Activated naive CD8-positive, alpha-beta T cell treated with anti-CD3 and anti-CD28 coated beads, Interleukin-2, amount 50 U/mL, for 24 hours (primary cell): Measurements from ENCODE around the gene PDK2.

ENCODE experiments used
- ATAC-seq: fragments of 150-1000 bp; cut with Tn5 transposase; one replicate; pipeline ENCODE4 v1.10.0; 2021
- DNase-seq: peaks from one replicate; pipeline ENCODE4 v3.0.0; 2021
- H3K27ac Mint-ChIP-seq: one replicate; pipeline ENCODE4 v1.8.0; 2021; ENCODE audit warnings: mild to moderate bottlenecking, mixed read lengths
- H3K27me3 Mint-ChIP-seq: one replicate; pipeline ENCODE4 v1.8.0; 2021; ENCODE audit warnings: mixed read lengths
- H3K36me3 Mint-ChIP-seq: one replicate; pipeline ENCODE4 v1.8.0; 2021; ENCODE audit warnings: low read depth, mixed read lengths
- H3K4me1 Mint-ChIP-seq: one replicate; pipeline ENCODE4 v1.8.0; 2021; ENCODE audit warnings: mixed read lengths
- H3K4me3 Mint-ChIP-seq: one replicate; pipeline ENCODE4 v1.8.0; 2021; ENCODE audit warnings: mild to moderate bottlenecking, moderate library complexity, mixed read lengths
- H3K9me3 Mint-ChIP-seq: one replicate; pipeline ENCODE4 v1.8.0; 2021; ENCODE audit warnings: mixed read lengths

Gene PDK2

DNA sequence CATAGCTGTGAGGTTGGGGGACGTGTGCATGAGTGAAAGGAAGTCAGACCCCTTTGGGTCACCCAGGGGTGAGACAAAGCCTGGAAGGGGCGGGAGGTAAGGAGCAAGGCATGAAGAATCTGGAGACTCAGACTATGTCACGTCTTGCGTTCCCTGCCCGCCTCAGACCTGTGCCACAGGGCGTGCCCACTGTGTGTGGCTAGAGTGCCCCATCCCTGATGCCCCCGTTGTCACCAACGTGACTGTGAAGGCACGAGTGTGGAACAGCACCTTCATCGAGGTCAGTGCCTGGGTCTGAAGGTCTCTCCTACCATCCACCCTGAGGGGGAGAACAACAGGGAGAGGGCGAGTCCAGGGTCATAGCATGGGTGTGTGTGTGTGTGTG is 15.1 kb upstream of the PDK2 start:
- Mint-ChIP-seq H3K27me3 (no peaks in the 10 kb centered on the region), H3K4me3 (no peak overlapping the region), H3K9me3 (no peaks in the 10 kb centered on the region), H3K36me3 (no peaks in the 10 kb centered on the region), H3K4me1 (no peaks in the 10 kb centered on the region), H3K27ac (no peak overlapping the region)
- ATAC-seq: no peak
- no peak for DNase-seq

DNA sequence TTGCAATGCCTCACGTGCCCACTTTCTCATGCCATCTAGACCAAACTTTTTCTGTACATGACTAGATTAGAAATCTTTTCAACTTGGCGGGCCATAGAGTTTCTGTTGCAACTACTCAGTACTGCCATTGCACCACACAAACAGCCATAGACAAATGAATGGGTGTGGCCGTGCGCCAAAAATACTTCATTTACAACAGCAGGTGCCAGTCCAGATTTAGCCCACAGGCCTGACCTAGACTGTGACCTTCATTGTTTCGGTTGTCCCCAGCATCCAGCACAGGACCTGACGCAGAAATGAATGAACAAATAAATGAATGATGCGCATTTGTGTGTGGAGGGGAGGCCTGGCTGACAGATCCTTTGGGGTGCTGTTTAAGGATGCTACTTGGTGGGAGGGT is 14.3 kb upstream of the PDK2 start:
- Mint-ChIP-seq H3K27ac (no peak overlapping the region), H3K4me1 (no peaks in the 10 kb centered on the region), H3K27me3 (no peaks in the 10 kb centered on the region), H3K36me3 (no peaks in the 10 kb centered on the region), H3K4me3 (no peak overlapping the region), H3K9me3 (no peaks in the 10 kb centered on the region)
- ATAC-seq: no peak
- DNase-seq: no peak

DNA sequence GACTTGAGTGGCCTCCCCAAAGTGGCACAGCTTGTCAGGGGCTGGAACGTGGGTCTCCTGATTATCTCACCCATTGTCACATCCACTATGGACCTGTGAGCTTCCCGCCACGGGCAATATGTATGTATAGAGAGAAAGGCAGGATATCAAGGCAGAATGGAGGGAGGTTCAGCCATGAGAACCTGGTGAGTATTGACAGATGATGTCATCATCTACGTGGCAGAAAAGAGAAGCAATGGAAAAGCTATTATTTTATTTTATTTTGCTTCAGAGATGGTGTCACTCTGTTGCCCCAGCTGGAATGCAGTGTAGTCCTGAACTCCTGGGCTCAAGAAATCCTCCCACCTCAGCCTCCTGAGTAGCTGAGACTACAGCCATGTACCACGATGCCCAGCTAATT is 13.4 kb upstream of the PDK2 start:
- Mint-ChIP-seq H3K36me3 (no peaks in the 10 kb centered on the region), H3K27ac (no peak overlapping the region), H3K4me1 (no peaks in the 10 kb centered on the region), H3K9me3 (no peaks in the 10 kb centered on the region), H3K27me3 (no peaks in the 10 kb centered on the region), H3K4me3 (no peak overlapping the region)
- no peak for DNase-seq
- no peak for ATAC-seq

DNA sequence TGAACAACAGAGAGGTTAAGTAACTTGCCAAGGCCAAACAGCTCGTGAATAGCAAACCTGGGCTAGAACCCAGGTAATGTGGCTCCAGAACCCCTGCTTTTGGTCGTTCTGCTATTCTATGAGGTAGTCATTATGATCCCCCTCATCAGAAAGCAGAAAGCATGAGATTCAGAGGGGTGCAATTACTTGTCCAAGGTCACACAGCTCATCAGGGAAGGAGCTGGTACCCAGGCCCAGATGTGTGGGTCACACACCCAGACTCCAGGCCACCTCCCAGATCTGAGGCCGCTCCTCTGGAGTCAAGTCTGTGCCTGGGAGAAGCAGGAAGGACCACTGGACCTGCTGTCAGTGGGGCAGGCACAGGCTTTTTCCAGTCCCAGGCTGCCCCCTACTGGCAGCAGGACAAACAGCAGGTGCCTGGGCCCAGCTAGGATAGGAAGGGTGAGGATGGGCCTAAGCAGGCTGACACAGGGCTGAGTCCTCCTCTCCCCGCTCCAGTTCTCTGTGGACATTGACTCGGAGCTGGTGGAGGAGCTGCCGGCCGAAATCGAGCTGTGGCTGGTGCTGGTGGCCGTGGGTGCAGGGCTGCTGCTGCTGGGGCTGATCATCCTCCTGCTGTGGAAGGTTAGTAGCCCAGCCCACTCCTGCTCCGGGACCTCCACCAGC is 7.8 kb upstream of the PDK2 start:
- DNase-seq (peak; percentile 79), ATAC-seq (peak; percentile 82)
- Mint-ChIP-seq H3K9me3 (no peaks in the 10 kb centered on the region), H3K27me3 (no peaks in the 10 kb centered on the region), H3K27ac (no peak overlapping the region), H3K4me1 (no peaks in the 10 kb centered on the region), H3K4me3 (no peak overlapping the region), H3K36me3 (no peaks in the 10 kb centered on the region)

DNA sequence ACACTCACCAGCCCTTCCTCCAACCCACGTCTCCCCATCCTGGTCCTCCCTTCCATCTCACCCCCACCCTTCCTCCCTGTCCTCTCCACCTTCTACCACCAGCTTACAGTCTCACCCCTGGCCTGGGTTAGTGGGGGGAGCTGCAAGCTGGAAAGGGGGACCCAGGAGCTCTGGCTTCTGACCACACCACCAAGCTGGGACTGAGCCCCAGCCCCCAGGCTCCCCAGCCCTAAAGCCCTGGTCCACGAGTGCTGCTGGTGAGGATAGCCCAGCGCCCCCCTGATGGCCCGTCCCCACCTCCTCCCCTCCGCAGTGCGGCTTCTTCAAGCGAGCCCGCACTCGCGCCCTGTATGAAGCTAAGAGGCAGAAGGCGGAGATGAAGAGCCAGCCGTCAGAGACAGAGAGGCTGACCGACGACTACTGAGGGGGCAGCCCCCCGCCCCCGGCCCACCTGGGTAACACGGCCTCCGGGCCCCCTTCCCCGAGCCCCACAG is 7.2 kb upstream of the PDK2 start:
- H3K4me3 Mint-ChIP-seq: no peak overlapping the region
- H3K27me3 Mint-ChIP-seq: no peaks in the 10 kb centered on the region
- no peaks in the 10 kb centered on the region for H3K36me3 Mint-ChIP-seq
- ATAC-seq: no peak
- no peaks in the 10 kb centered on the region for H3K9me3 Mint-ChIP-seq
- no peak overlapping the region for H3K27ac Mint-ChIP-seq
- DNase-seq: no peak
- H3K4me1 Mint-ChIP-seq: no peaks in the 10 kb centered on the region

DNA sequence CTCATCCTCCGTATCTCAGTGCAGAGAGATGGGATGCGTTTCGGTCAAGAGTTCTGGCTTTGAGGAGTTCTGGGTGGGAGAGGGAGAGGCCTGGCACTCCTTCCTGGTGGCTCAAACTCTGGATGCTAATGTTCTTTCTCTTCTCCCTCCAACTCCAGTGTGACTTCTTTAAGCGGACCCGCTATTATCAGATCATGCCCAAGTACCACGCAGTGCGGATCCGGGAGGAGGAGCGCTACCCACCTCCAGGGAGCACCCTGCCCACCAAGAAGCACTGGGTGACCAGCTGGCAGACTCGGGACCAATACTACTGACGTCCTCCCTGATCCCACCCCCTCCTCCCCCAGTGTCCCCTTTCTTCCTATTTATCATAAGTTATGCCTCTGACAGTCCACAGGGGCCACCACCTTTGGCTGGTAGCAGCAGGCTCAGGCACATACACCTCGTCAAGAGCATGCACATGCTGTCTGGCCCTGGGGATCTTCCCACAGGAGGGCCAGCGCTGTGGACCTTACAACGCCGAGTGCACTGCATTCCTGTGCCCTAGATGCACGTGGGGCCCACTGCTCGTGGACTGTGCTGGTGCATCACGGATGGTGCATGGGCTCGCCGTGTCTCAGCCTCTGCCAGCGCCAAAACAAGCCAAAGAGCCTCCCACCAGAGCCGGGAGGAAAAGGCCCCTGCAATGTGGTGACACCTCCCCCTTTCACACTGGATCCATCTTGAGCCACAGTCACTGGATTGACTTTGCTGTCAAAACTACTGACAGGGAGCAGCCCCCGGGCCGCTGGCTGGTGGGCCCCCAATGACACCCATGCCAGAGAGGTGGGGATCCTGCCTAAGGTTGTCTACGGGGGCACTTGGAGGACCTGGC is 6.0 kb upstream of the PDK2 start:
- H3K4me3 Mint-ChIP-seq: no peak overlapping the region
- H3K36me3 Mint-ChIP-seq: no peaks in the 10 kb centered on the region
- H3K4me1 Mint-ChIP-seq: peaks cover 2% of the 10 kb centered on the region
- H3K9me3 Mint-ChIP-seq: no peaks in the 10 kb centered on the region
- no peak for ATAC-seq
- DNase-seq: no peak
- H3K27ac Mint-ChIP-seq: no peak overlapping the region
- no peaks in the 10 kb centered on the region for H3K27me3 Mint-ChIP-seq

DNA sequence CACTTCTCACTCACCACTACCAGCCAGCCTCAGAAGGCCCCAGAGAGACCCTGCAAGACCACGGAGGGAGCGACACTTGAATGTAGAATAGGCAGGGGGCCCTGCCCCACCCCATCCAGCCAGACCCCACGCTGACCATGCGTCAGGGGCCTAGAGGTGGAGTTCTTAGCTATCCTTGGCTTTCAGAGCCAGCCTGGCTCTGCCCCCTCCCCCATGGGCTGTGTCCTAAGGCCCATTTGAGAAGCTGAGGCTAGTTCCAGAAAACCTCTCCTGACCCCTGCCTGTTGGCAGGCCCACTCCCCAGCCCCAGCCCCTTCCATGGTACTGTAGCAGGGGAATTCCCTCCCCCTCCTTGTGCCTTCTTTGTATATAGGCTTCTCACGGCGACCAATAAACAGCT is 5.1 kb upstream of the PDK2 start:
- no peak for DNase-seq
- no peak for ATAC-seq
- H3K9me3 Mint-ChIP-seq: no peaks in the 10 kb centered on the region
- no peak overlapping the region for H3K4me3 Mint-ChIP-seq
- H3K27ac Mint-ChIP-seq: no peak overlapping the region
- H3K4me1 Mint-ChIP-seq: peaks cover 11% of the 10 kb centered on the region
- no peaks in the 10 kb centered on the region for H3K27me3 Mint-ChIP-seq
- no peaks in the 10 kb centered on the region for H3K36me3 Mint-ChIP-seq

DNA sequence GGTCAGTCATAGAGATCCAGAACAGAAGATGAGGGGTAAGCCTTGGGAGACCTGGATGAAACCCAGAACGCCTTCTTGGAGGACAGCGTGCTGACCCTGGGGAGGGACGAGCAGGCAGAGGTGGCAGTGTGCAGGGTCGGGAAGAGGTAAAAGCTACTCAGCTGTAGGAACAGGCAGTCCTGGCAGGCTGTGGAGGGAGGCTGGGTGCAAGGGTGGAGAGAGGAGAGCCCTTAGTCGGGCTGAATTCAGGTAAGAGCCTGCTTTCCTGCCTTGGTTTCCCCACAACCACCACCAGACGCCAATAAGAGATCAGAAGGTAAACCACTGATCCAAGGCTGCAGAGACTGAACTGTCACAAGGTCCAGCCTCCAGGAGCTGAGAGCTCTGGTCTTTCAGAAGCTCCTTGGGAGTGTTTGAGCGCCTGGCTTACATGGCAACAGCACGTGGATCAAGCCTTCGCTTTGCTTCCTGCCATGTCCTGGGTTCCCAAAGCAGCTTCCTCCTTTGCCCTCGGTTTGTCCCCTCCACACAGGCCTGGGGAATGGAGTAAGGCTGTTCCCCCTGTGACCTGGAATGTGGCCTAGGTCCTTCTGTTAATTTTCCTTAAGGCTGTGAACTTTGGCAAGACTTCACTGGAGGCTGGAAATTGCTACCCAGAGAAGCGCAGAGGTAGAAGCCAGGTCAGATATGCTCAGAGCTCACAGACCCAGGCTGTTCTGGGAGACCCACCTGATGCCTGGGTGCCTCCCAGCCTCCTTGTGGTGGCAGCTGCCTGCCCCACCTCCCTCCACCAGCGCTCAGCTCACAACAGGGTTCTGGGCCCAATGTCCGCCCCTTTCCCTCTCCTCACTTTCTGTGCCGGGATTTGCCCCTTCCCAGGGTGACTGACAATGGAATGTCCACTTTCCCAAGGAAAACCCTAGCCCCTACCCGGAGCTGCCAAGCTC is 3.9 kb upstream of the PDK2 start:
- Mint-ChIP-seq H3K36me3 (no peaks in the 10 kb centered on the region), H3K4me1 (peaks cover 22% of the 10 kb centered on the region), H3K9me3 (no peaks in the 10 kb centered on the region), H3K4me3 (no peak overlapping the region), H3K27me3 (no peaks in the 10 kb centered on the region), H3K27ac (no peak overlapping the region)
- DNase-seq (no peak), ATAC-seq (no peak)

DNA sequence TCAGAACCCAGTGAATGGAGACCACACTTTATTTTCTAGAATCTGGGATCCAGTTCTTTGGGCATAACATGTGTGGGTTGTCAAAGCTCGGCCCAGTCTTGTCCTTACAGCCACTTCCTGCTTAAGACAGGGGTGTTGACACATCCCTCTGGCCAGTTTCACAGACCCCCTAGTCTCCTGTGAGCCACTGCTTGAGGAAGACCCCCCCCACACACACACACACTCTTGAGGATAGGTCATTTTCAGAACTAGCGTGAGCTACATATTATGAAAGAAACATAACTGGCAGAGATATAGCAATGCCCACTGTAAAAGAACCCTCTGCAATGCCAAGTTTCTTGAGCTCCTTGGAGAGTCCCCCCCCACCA is 3.2 kb upstream of the PDK2 start:
- H3K4me1 Mint-ChIP-seq: peaks cover 23% of the 10 kb centered on the region
- H3K27ac Mint-ChIP-seq: no peak overlapping the region
- H3K9me3 Mint-ChIP-seq: no peaks in the 10 kb centered on the region
- H3K36me3 Mint-ChIP-seq: no peaks in the 10 kb centered on the region
- H3K27me3 Mint-ChIP-seq: no peaks in the 10 kb centered on the region
- DNase-seq (no peak), ATAC-seq (no peak)
- no peak overlapping the region for H3K4me3 Mint-ChIP-seq

DNA sequence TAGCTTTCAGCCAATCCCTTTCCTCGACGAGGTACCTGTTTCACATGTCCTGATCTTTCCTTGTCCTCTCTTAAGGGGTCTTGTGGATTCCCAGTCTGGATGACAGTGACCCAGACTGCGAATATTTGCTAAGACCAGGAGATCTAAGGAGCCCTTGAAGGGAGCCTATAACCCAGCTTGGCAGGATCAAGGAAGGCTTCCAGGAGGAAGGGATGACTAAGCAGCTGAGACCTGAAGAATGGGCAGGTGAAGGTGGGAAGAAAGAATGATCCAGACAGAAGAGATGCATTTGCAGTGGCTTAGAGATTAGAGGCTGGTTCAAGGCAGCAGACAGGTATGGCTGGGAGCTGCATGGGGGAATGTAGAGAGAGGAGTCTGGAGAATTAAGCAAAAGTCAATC is 1.9 kb upstream of the PDK2 start:
- no peak overlapping the region for H3K4me3 Mint-ChIP-seq
- peaks cover 23% of the 10 kb centered on the region for H3K4me1 Mint-ChIP-seq
- ATAC-seq (no peak), DNase-seq (no peak)
- peak overlapping the region; percentile 13 for H3K27ac Mint-ChIP-seq
- H3K36me3 Mint-ChIP-seq: no peaks in the 10 kb centered on the region
- no peaks in the 10 kb centered on the region for H3K9me3 Mint-ChIP-seq
- H3K27me3 Mint-ChIP-seq: no peaks in the 10 kb centered on the region

DNA sequence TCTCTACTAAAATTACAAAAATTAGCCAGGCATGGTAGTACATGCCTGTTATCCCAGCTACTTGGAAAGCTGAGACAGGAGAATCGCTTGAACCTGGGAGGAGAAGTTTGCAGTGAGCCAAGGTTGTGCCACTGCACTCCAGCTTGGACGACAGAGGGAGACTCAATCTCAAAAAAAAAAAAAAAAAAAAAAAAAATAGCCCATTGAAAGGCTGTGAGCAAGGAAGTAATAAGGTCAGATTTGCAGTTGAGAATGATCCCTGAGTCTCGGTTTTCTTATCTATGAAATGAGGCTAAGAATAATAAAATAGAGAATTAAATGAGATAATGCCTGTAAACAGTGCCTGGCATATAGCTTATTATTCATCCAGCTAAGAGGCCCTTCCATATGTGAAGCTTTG is 1.3 kb upstream of the PDK2 start:
- ATAC-seq: no peak
- H3K4me3 Mint-ChIP-seq: peak overlapping the region; percentile 85
- no peaks in the 10 kb centered on the region for H3K36me3 Mint-ChIP-seq
- peaks cover 23% of the 10 kb centered on the region for H3K4me1 Mint-ChIP-seq
- DNase-seq: no peak
- H3K9me3 Mint-ChIP-seq: no peaks in the 10 kb centered on the region
- H3K27me3 Mint-ChIP-seq: no peaks in the 10 kb centered on the region
- H3K27ac Mint-ChIP-seq: no peak overlapping the region

DNA sequence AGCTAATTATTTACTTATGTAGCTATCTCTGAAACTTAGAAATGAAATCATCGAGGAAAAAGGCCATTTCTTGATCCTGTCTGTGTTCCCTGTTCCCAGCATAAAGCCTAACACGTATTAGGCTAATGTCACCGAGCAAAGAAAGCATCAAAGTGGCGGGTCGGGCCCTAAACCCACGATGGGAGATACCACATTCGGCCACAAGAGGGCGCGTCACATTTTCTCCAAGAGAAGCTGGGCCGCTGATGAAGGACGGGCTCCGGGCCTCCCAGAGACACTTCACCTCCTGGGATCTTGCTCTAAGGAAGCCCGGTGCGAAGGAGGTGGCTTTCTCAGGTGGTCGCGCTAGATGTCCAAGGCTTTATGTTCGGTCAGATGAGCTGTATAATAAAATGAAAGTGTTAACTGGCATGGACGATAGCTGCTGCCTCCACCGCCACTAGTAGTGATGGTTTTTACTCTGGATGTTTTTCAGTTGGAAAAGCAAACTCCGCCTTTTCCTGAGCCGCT is 853 bp upstream of the PDK2 start:
- Mint-ChIP-seq H3K36me3 (no peaks in the 10 kb centered on the region), H3K27ac (peak overlapping the region; percentile 82), H3K9me3 (no peaks in the 10 kb centered on the region), H3K4me1 (peaks cover 23% of the 10 kb centered on the region), H3K27me3 (no peaks in the 10 kb centered on the region), H3K4me3 (peak overlapping the region; percentile 85)
- ATAC-seq: peak; percentile 39
- DNase-seq: peak; percentile 94

DNA sequence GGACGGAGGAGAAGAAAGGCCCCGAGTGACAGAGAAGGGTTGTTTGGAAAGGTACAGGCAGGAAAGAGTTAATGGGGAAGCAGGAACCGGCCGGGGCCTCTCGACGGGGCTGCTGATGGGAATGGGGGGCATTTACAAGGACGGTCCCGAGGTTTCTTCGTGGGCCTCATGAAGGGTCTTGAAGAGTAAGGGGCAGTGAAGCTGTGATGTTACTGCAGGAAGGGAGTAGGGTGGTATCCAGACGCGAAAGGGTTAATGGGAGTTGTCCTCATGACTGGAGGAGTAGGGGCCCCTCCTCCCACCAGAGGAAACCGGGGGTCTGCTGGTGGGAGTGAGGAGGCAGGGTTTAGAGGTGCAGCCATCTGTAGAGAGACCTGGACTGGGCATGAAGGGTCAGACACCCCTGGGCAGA is 481 bp downstream of the PDK2 start:
- no peak for DNase-seq
- no peak for ATAC-seq
- Mint-ChIP-seq H3K27me3 (no peaks in the 10 kb centered on the region), H3K36me3 (no peaks in the 10 kb centered on the region), H3K4me3 (peak overlapping the region; percentile 85), H3K9me3 (no peaks in the 10 kb centered on the region), H3K4me1 (peaks cover 26% of the 10 kb centered on the region), H3K27ac (peak overlapping the region; percentile 70)

DNA sequence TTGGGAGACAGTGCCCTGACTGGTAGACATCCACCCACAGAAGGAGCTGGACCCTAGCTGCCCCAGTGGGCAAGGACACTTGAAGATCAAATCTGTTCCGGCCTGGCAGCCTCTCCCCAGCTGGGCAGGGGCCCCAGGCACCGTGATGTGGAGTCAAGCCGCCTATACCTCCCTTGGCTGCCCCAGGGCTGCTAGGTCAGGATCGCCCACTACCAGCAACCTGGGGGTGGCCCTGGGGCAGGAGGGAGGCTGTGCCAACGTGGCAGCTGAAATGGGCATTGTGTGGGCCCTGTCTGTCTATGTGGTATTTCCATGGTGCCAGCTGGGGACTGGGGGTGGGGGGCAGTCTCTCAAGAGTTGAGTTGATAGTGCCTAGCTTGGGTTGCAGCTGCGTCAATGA is 941 bp downstream of the PDK2 start:
- no peaks in the 10 kb centered on the region for H3K27me3 Mint-ChIP-seq
- no peak for DNase-seq
- peak overlapping the region; percentile 85 for H3K4me3 Mint-ChIP-seq
- peak overlapping the region; percentile 70 for H3K27ac Mint-ChIP-seq
- peaks cover 26% of the 10 kb centered on the region for H3K4me1 Mint-ChIP-seq
- ATAC-seq: no peak
- no peaks in the 10 kb centered on the region for H3K36me3 Mint-ChIP-seq
- H3K9me3 Mint-ChIP-seq: no peaks in the 10 kb centered on the region
